Colon (tissue), 2 donors: ENCODE results near the gene ZFHX3.

Source experiments
- FAIRE-seq: peaks from 2 replicates; lab custom pipeline; 2012; peaks lifted over from hg19 to GRCh38; lab: Jason Lieb, UNC
- donor health status: control.
- donor health status: control.

ZFHX3 gene

GRCh38 chr16:73037845-73038570, 9.9 kb downstream of the ZFHX3 start:
- no peak for FAIRE-seq

- FAIRE-seq: no peak
Measured at GRCh38 chr16:73037331-73037745, 10.6 kb downstream of the ZFHX3 start.

- FAIRE-seq: no peak
Measured at GRCh38 chr16:73036074-73036826, 11.7 kb downstream of the ZFHX3 start.

- FAIRE-seq: no peak
Measured at GRCh38 chr16:73034374-73034773, 13.6 kb downstream of the ZFHX3 start.

- no peak for FAIRE-seq
Measured at GRCh38 chr16:73033271-73033998, 14.5 kb downstream of the ZFHX3 start.

GRCh38 chr16:73032541-73033270, 15.2 kb downstream of the ZFHX3 start:
- no peak for FAIRE-seq

GRCh38 chr16:73031984-73032383, 15.9 kb downstream of the ZFHX3 start:
- no peak for FAIRE-seq

GRCh38 chr16:73031155-73031866, 16.6 kb downstream of the ZFHX3 start:
- FAIRE-seq: no peak

- no peak for FAIRE-seq
Measured at GRCh38 chr16:73028721-73029361, 19.1 kb downstream of the ZFHX3 start.

- no peak for FAIRE-seq
Measured at GRCh38 chr16:73028263-73028662, 19.7 kb downstream of the ZFHX3 start.

GRCh38 chr16:73027685-73028111, 20.2 kb downstream of the ZFHX3 start:
- FAIRE-seq: no peak

GRCh38 chr16:73026754-73027684, 20.9 kb downstream of the ZFHX3 start:
- no peak for FAIRE-seq

- FAIRE-seq: no peak
Measured at GRCh38 chr16:73025856-73026210, 22.1 kb downstream of the ZFHX3 start.

GRCh38 chr16:73025151-73025855, 22.6 kb downstream of the ZFHX3 start:
- FAIRE-seq: no peak

GRCh38 chr16:73024571-73025105, 23.3 kb downstream of the ZFHX3 start:
- no peak for FAIRE-seq

GRCh38 chr16:73023752-73024570, 24.0 kb downstream of the ZFHX3 start:
- no peak for FAIRE-seq

GRCh38 chr16:73023320-73023719, 24.6 kb downstream of the ZFHX3 start:
- no peak for FAIRE-seq

- no peak for FAIRE-seq
Measured at GRCh38 chr16:73022534-73022933, 25.4 kb downstream of the ZFHX3 start.
